ENCODE measurements around the gene MLN.

DNA sequence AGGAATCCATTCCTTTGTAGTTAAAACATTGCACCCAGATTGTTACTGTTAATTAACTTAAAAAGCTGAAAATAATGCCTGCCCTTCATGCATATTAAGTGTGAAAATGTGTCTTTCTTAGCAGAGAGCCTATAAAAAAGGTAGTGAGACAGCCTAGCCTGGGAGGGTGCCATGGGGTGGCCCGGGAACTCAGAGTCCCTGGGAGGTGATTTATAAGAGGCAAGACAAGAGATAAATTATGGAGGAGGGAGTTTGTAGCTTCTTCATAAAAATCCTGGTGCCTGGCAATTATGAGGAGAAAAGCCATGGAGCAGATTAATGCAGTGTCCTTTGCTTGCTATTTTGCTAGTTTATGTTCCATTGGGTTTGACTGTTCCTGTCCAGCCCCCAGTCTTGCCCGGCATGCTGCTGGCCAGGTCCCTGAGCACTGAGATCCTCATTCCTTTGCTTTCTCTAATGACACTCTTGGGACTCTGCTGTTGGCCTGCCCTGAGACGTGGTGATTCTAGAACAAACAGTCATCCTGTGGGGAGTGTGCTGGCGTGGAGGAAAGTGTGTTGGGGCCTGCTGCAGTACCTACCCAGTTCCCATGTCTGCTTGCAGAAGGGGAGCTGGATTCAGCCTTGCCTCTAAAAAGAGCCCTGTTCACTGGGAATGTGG lies 4.2 kb downstream of the MLN start:
- TF ChIP-seq EP300 (IDR thresholded peaks at IDR 0.05; ENCODE audit: borderline replicate concordance in 1 of 2, low read depth in 1 of 2, low read length in 1 of 2) = no peak
- TF ChIP-seq, protein P1, sequence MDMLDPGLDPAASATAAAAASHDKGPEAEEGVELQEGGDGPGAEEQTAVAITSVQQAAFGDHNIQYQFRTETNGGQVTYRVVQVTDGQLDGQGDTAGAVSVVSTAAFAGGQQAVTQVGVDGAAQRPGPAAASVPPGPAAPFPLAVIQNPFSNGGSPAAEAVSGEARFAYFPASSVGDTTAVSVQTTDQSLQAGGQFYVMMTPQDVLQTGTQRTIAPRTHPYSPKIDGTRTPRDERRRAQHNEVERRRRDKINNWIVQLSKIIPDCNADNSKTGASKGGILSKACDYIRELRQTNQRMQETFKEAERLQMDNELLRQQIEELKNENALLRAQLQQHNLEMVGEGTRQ (IDR thresholded peaks at IDR 0.05; ENCODE audit: borderline replicate concordance, low read depth, low read length) = no peak
- TF ChIP-seq POLR2AphosphoS5 (IDR thresholded peaks at IDR 0.05; ENCODE audit: low read depth, low read length) = no peak
- no peak for TF ChIP-seq FOXJ3 (CRISPR knock-in tag; IDR thresholded peaks at IDR 0.05)
- TF ChIP-seq, protein P2, sequence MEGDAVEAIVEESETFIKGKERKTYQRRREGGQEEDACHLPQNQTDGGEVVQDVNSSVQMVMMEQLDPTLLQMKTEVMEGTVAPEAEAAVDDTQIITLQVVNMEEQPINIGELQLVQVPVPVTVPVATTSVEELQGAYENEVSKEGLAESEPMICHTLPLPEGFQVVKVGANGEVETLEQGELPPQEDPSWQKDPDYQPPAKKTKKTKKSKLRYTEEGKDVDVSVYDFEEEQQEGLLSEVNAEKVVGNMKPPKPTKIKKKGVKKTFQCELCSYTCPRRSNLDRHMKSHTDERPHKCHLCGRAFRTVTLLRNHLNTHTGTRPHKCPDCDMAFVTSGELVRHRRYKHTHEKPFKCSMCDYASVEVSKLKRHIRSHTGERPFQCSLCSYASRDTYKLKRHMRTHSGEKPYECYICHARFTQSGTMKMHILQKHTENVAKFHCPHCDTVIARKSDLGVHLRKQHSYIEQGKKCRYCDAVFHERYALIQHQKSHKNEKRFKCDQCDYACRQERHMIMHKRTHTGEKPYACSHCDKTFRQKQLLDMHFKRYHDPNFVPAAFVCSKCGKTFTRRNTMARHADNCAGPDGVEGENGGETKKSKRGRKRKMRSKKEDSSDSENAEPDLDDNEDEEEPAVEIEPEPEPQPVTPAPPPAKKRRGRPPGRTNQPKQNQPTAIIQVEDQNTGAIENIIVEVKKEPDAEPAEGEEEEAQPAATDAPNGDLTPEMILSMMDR (IDR thresholded peaks at IDR 0.05) = no peak
- TF ChIP-seq CHD2 (IDR thresholded peaks at IDR 0.05; ENCODE audit: low read length, partially characterized antibody) = no peak

Measured in SK-N-SH (cell line).